C4-2B (cell line): Measurements from ENCODE around the gene POU6F2.

ENCODE experiments used
- ZFX ChIP-seq: fragments of 450-650 bp; IDR thresholded peaks from 2 replicates; pipeline ENCODE4 v1.6.1; 2017
- TF ChIP-seq, protein P1 (sequence below): fragments of 450-650 bp; conservative IDR thresholded peaks from 2 replicates; pipeline ENCODE4 v1.5.1; 2017; ENCODE audit warnings: mild to moderate bottlenecking

DNA sequence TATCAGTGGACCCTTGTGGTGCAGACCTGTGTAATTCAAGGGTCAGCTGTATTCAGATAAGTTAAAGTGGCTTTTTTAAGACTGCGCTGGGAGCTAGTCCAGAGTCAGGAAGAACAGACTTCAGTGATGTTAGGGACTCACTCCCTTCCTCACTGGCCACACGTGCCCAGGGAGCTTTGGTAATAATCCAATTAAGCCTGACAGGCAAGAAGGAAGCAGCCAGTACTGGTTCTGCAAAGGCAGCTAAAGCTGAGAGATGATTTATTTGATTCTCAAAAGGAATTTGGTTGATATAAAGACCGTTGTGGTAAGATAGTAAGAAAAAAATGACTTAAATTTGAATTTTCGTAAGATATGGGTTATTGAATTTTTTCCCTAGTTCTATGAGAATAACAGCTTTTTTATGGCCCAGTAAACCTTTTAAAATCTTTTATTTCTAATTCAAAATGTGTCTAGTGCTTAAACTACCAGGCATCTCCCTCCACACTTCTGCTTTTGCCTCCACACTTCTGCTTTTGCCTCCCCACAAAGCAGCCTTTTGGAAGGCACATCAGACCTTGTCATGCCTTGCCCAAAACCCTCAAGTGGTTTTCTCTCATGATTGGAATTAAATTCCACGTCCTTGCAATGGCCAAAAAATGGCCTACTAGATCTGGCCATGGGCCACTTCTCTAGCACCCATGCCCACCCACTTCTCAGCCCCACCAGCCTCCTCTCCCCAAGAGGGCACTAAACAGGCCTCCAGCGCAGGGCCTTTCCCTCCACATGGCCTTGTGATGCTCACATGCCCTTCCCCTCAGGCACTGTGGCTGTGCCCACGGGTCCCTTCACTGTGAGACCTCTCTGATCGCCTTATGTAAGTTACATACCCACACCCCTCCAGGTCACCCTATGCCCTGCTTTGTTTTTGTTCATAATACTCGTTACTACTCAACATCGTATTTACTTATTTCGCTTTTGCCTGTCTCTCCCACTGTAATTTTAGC lies 92.5 kb downstream of the POU6F2 start:
- TF ChIP-seq, protein P1, sequence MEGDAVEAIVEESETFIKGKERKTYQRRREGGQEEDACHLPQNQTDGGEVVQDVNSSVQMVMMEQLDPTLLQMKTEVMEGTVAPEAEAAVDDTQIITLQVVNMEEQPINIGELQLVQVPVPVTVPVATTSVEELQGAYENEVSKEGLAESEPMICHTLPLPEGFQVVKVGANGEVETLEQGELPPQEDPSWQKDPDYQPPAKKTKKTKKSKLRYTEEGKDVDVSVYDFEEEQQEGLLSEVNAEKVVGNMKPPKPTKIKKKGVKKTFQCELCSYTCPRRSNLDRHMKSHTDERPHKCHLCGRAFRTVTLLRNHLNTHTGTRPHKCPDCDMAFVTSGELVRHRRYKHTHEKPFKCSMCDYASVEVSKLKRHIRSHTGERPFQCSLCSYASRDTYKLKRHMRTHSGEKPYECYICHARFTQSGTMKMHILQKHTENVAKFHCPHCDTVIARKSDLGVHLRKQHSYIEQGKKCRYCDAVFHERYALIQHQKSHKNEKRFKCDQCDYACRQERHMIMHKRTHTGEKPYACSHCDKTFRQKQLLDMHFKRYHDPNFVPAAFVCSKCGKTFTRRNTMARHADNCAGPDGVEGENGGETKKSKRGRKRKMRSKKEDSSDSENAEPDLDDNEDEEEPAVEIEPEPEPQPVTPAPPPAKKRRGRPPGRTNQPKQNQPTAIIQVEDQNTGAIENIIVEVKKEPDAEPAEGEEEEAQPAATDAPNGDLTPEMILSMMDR = no peak
- TF ChIP-seq ZFX = no peak
